ENCODE results near the gene FBXO33. TPM values are rescaled to one million over a fixed set of nuclear protein-coding genes. Genes with fewer than 3 reads are reported as not detected.

Gene FBXO33
- total RNA-seq, 4 donors from 2014 or later: 12.3 to 15.8 (median 13.1) TPM

GRCh38 chr14:39384177-39384576, 48.1 kb downstream of the FBXO33 start:
- intact Hi-C loops (cut with DNase I; ENCODE audit: low total_unique reads): no loop called here
- no peak for DNase-seq (ENCODE audit: low spot score in 2 of 2)
- TF ChIP-seq POLR2A (IDR thresholded peaks at IDR 0.05): no peak
- TF ChIP-seq CTCF (IDR thresholded peaks at IDR 0.05): no peak
- 71 to 77% methylated on average over 4 of the region's 4 CpGs for WGBS, 2 donors
- H3K4me3 ChIP-seq (ENCODE audit: low read depth, poor library complexity, severe bottlenecking): no peak overlapping the region

GRCh38 chr14:39383741-39384140, 48.5 kb downstream of the FBXO33 start:
- WGBS, 2 donors: 71 to 73% methylated on average over 1 of the region's 1 CpG
- no peak for DNase-seq (ENCODE audit: low spot score in 2 of 2)
- intact Hi-C loops (cut with DNase I; ENCODE audit: low total_unique reads): no loop called here
- no peak overlapping the region for H3K4me3 ChIP-seq (ENCODE audit: low read depth, poor library complexity, severe bottlenecking)
- no peak for TF ChIP-seq POLR2A (IDR thresholded peaks at IDR 0.05)
- no peak for TF ChIP-seq CTCF (IDR thresholded peaks at IDR 0.05)

GRCh38 chr14:39383026-39383660, 49.1 kb downstream of the FBXO33 start:
- DNase-seq (ENCODE audit: low spot score in 2 of 2): no peak
- WGBS, 2 donors: 76 to 83% methylated on average over 1 of the region's 1 CpG
- TF ChIP-seq POLR2A (IDR thresholded peaks at IDR 0.05) (no peak), CTCF (IDR thresholded peaks at IDR 0.05) (no peak)
- no peak overlapping the region for H3K4me3 ChIP-seq (ENCODE audit: low read depth, poor library complexity, severe bottlenecking)
- intact Hi-C loops (cut with DNase I; ENCODE audit: low total_unique reads): no loop called here

GRCh38 chr14:39382463-39382862, 49.8 kb downstream of the FBXO33 start:
- no peak overlapping the region for H3K4me3 ChIP-seq (ENCODE audit: low read depth, poor library complexity, severe bottlenecking)
- no peak for TF ChIP-seq POLR2A (IDR thresholded peaks at IDR 0.05)
- no peak for TF ChIP-seq CTCF (IDR thresholded peaks at IDR 0.05)
- intact Hi-C loops (cut with DNase I; ENCODE audit: low total_unique reads): no loop called here
- 85 to 91% methylated on average over 3 of the region's 3 CpGs for WGBS, 2 donors
- DNase-seq (ENCODE audit: low spot score in 2 of 2): no peak

- DNase-seq (ENCODE audit: low spot score in 2 of 2): no peak
- intact Hi-C loops (cut with DNase I; ENCODE audit: low total_unique reads): no loop called here
- TF ChIP-seq CTCF (IDR thresholded peaks at IDR 0.05) (no peak), POLR2A (IDR thresholded peaks at IDR 0.05) (no peak)
- no peak overlapping the region for H3K4me3 ChIP-seq (ENCODE audit: low read depth, poor library complexity, severe bottlenecking)
- 97 to 98% methylated on average over 4 of the region's 4 CpGs for WGBS, 2 donors
Observed at GRCh38 chr14:39381366-39381765, 50.9 kb downstream of the FBXO33 start.
